Tibial nerve (tissue), 4 donors: ENCODE measurements around the gene INPP1. TPM values are rescaled to one million over a fixed set of nuclear protein-coding genes. Genes with fewer than 3 reads are reported as not detected.

Experiments used
- DNase-seq, 2 donors: peaks; one replicate each; pipeline ENCODE4 v3.0.0-alpha.2; 2019; ENCODE audit warnings: low spot score in 2 of 2
- H3K27ac ChIP-seq, 4 donors: fragments of 200-600 bp; sonication (generic) in 3 of 4; one replicate each; pipeline ENCODE4 v1.5.1; 2017 to 2019; ENCODE audit warnings: mild to moderate bottlenecking in 1 of 4
- H3K27me3 ChIP-seq, 2 donors: fragments of 200-600 bp; sonication (generic) in 1 of 2; one replicate each; pipeline versions ENCODE4 v1.5.1 to v1.6.0; 2017 to 2019
- H3K36me3 ChIP-seq, 3 donors: fragments of 200-600 bp; sonication (generic); one replicate each; pipeline ENCODE4 v1.5.1; 2018 to 2019
- H3K4me1 ChIP-seq, 4 donors: fragments of 200-600 bp; sonication (generic) in 3 of 4; one replicate each; pipeline ENCODE4 v1.5.1; 2017 to 2019
- H3K4me3 ChIP-seq, 4 donors: fragments of 200-600 bp; sonication (generic) in 3 of 4; one replicate each; pipeline ENCODE4 v1.5.1; 2017 to 2019; ENCODE audit warnings: mild to moderate bottlenecking in 1 of 4, moderate library complexity in 1 of 4
- H3K9me3 ChIP-seq, 4 donors: fragments of 200-600 bp; sonication (generic) in 3 of 4; one replicate each; pipeline ENCODE4 v1.5.1; 2017 to 2019
- EP300 ChIP-seq, 2 donors: sonication (generic); formaldehyde crosslinking; IDR thresholded peaks; one replicate each; pipeline ENCODE4 v1.6.1; 2017; ENCODE audit warnings: antibody characterized with exemption in 2 of 2, mild to moderate bottlenecking in 1 of 2
- POLR2A ChIP-seq, 2 donors: fragments of 450-650 bp; IDR thresholded peaks; one replicate each; pipeline ENCODE4 v1.6.1; 2017; ENCODE audit warnings: antibody characterized with exemption in 2 of 2, mild to moderate bottlenecking in 2 of 2, moderate library complexity in 2 of 2
- WGBS, 2 donors: methylation state at CpG; one replicate each; pipeline ENCODE4 v1.1.5; 2018; 5-methylcytosine and 5-hydroxymethylcytosine counted together
- total RNA-seq, 4 donors: library from RNA; depleted of rRNA; stranded (reverse); fragments of >200 nt; gene quantifications; one replicate each; pipeline ENCODE4 v1.1.0, GENCODE V29; 2016
- TF ChIP-seq, protein P1 (sequence below), 5 experiments: fragments of 200-600 bp in 3 of 5; fragments of 450-650 bp in 2 of 5; sonication (generic) in 3 of 5; IDR thresholded peaks; one replicate each; pipeline ENCODE4 v1.5.1; 2016 to 2019; ENCODE audit warnings: antibody characterized with exemption in 5 of 5, mild to moderate bottlenecking in 3 of 5, moderate library complexity in 2 of 5

Gene INPP1
- total RNA-seq, 4 donors from 2014 or later = 14.7 to 21.0 (median 15.8) TPM

DNA sequence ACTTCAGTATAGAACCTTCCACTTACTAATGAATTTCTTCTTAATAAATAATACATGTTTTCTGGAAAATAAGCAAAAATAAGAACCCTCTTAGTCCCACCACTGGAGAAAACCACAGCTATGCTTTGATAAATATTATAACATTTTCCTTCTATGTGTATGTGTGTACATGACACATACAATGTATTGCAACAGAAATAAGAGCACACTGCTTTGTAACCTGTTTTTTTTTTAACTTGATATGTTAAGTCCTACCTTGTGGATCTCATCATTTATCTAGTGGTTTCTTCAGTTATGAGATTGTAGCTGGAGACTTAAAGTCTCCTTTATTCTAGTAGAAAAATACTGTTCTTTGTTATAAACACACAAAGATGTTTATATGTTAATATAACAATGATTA is 17.2 kb downstream of the INPP1 start:
- peaks cover 0 to 10% (median 2%) of the 10 kb centered on the region in 3 donors for H3K36me3 ChIP-seq
- no peaks in the 10 kb centered on the region for H3K9me3 ChIP-seq
- peak overlapping the region in 1 of 4 donors; percentile 44 for H3K4me3 ChIP-seq
- TF ChIP-seq POLR2A (IDR thresholded peaks at IDR 0.05) (no peak), EP300 (IDR thresholded peaks at IDR 0.05) (no peak)
- TF ChIP-seq, protein P1, sequence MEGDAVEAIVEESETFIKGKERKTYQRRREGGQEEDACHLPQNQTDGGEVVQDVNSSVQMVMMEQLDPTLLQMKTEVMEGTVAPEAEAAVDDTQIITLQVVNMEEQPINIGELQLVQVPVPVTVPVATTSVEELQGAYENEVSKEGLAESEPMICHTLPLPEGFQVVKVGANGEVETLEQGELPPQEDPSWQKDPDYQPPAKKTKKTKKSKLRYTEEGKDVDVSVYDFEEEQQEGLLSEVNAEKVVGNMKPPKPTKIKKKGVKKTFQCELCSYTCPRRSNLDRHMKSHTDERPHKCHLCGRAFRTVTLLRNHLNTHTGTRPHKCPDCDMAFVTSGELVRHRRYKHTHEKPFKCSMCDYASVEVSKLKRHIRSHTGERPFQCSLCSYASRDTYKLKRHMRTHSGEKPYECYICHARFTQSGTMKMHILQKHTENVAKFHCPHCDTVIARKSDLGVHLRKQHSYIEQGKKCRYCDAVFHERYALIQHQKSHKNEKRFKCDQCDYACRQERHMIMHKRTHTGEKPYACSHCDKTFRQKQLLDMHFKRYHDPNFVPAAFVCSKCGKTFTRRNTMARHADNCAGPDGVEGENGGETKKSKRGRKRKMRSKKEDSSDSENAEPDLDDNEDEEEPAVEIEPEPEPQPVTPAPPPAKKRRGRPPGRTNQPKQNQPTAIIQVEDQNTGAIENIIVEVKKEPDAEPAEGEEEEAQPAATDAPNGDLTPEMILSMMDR (IDR thresholded peaks at IDR 0.05) = no peak
- no peaks in the 10 kb centered on the region for H3K27me3 ChIP-seq
- no peak for DNase-seq
- peaks cover 0 to 44% (median 7%) of the 10 kb centered on the region in 4 donors for H3K4me1 ChIP-seq
- H3K27ac ChIP-seq = peak overlapping the region in 3 of 4 donors; percentile 67 to 81 (median 74)

DNA sequence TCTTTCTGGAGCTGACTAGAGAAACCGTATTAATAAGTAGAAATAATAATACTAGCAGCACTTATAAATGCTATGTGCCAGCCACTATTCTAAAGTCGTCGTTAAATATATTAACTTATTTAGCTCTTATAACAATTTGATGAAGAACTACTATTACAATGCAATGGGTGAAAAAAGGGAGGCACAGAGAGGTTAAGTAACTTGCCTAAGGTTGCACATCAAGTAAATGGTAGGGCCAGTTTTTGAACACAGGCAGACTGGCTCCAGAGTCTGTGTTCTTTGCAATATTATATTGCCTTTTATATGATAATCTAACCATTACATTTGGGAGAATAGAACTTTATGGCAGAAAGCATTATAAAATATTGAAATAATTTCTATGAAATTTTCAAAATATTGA is 17.6 kb downstream of the INPP1 start:
- H3K27me3 ChIP-seq = no peaks in the 10 kb centered on the region
- peaks cover 0 to 42% (median 7%) of the 10 kb centered on the region in 4 donors for H3K4me1 ChIP-seq
- 54 to 62% methylated on average over 3 of the region's 3 CpGs for WGBS, 2 donors
- peak overlapping the region in 1 of 4 donors; percentile 74 for H3K27ac ChIP-seq
- H3K9me3 ChIP-seq = no peaks in the 10 kb centered on the region
- DNase-seq = no peak
- H3K36me3 ChIP-seq = peaks cover 0 to 14% (median 2%) of the 10 kb centered on the region in 3 donors
- no peak for TF ChIP-seq POLR2A (IDR thresholded peaks at IDR 0.05)
- TF ChIP-seq, protein P1 (IDR thresholded peaks at IDR 0.05) = no peak
- TF ChIP-seq EP300 (IDR thresholded peaks at IDR 0.05) = no peak
- H3K4me3 ChIP-seq = no peak overlapping the region

DNA sequence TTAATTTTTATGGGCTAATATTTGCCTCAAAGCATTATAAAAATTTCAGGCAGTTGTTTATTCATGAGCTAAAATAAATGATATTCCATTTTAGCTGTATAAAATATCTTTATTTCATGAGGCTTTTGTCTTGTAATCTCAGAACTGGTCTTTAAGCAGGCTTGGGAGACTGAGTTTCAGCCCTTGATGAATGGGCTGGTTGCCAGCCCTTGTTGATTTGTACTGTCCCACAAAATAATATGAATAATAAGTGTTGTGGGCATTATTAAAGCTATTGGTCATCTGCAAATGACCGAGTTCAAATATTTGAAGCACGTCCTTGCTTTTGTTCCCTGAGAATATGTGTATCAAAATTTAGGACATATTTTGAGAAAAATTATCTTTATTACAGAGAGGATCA is 18.2 kb downstream of the INPP1 start:
- Histone ChIP-seq H3K27ac (peak overlapping the region in 2 of 4 donors; percentile 43 to 74), H3K36me3 (peaks cover 0 to 19% (median 2%) of the 10 kb centered on the region in 3 donors)

DNA sequence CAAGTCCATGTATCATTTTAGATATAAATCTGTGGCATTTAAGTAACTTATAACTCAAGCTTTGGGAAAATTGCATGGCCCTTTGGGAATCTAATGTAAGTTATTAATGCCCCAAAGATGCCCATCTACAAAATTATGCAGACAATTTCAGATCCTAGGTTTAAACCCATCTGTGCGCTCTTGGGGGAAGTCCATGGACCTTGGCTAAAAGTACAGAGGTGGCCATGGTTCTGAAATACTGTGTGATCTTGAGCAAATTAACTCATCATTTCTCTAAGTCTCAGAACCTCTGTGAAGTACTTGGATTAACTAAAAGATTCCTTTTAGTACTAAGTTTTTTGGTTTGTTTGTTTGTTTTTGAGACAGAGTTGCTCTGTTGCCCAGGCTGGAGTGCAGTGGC is 19.5 kb downstream of the INPP1 start:
- H3K4me1 ChIP-seq = peaks cover 0 to 33% (median 5%) of the 10 kb centered on the region in 4 donors
- H3K36me3 ChIP-seq = peaks cover 0 to 32% (median 2%) of the 10 kb centered on the region in 3 donors
- H3K27me3 ChIP-seq = no peaks in the 10 kb centered on the region
- no peaks in the 10 kb centered on the region for H3K9me3 ChIP-seq
- peak overlapping the region in 1 of 4 donors; percentile 74 for H3K27ac ChIP-seq
- H3K4me3 ChIP-seq = no peak overlapping the region
- no peak for DNase-seq
- WGBS, 2 donors = 91 to 100% methylated on average over 1 of the region's 1 CpG
- TF ChIP-seq, protein P1 (IDR thresholded peaks at IDR 0.05) = no peak
- no peak for TF ChIP-seq EP300 (IDR thresholded peaks at IDR 0.05)
- no peak for TF ChIP-seq POLR2A (IDR thresholded peaks at IDR 0.05)

More for the DNA sequence above, 18.2 kb downstream of the INPP1 start:
- Histone ChIP-seq H3K27me3 (no peaks in the 10 kb centered on the region), H3K4me3 (no peak overlapping the region), H3K9me3 (no peaks in the 10 kb centered on the region), H3K4me1 (peaks cover 0 to 36% (median 5%) of the 10 kb centered on the region in 4 donors)
- TF ChIP-seq, protein P1 (IDR thresholded peaks at IDR 0.05) = no peak
- no peak for TF ChIP-seq POLR2A (IDR thresholded peaks at IDR 0.05)
- DNase-seq = no peak
- 44 to 55% methylated on average over 2 of the region's 2 CpGs for WGBS, 2 donors

DNA sequence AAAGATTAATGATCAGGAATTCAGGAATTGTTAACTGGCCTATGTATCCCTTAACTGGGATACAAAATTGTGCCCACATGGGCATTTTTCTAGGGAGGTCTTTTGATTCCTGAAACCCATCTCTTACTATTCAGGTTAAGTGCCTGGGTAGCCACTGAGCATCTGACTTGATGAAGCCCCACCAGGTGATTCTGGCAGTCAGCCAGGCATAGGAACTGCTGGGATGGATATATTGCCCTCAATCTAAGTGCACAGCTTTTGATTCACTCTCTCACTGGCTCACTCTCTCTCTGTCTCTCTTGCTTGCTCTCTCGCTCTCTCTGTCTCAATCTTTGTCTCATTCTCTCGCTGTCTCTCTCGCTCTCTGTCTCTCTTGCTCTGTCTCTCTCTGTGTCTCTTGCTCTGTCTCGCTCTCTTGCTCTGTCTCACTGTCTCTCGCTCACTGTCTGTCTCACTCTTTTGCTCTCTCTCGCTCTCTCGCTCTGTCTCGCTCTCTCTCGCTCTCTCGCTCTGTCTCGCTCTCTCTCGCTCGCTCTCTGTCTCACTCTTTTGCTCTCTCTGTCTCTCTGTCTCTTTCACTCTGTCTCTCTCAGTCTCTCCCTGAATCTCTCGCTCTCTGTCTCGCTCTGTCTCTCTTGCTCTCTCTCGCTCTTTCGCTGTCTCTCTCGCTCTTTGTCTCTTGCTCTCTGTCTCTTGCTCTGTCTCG is 22.3 kb downstream of the INPP1 start:
- no peaks in the 10 kb centered on the region for H3K9me3 ChIP-seq
- 81 to 92% methylated on average over 19 of the region's 19 CpGs for WGBS, 2 donors
- no peak overlapping the region for H3K4me3 ChIP-seq
- peaks cover 0 to 9% (median 0%) of the 10 kb centered on the region in 4 donors for H3K4me1 ChIP-seq
- no peak overlapping the region for H3K27ac ChIP-seq
- H3K27me3 ChIP-seq = no peaks in the 10 kb centered on the region
- TF ChIP-seq POLR2A (IDR thresholded peaks at IDR 0.05) = no peak
- TF ChIP-seq, protein P1 (IDR thresholded peaks at IDR 0.05) = no peak
- peaks cover 2 to 58% (median 3%) of the 10 kb centered on the region in 3 donors for H3K36me3 ChIP-seq
- DNase-seq = no peak
